ENCODE results near the gene IL17C.

IL17C gene

DNA sequence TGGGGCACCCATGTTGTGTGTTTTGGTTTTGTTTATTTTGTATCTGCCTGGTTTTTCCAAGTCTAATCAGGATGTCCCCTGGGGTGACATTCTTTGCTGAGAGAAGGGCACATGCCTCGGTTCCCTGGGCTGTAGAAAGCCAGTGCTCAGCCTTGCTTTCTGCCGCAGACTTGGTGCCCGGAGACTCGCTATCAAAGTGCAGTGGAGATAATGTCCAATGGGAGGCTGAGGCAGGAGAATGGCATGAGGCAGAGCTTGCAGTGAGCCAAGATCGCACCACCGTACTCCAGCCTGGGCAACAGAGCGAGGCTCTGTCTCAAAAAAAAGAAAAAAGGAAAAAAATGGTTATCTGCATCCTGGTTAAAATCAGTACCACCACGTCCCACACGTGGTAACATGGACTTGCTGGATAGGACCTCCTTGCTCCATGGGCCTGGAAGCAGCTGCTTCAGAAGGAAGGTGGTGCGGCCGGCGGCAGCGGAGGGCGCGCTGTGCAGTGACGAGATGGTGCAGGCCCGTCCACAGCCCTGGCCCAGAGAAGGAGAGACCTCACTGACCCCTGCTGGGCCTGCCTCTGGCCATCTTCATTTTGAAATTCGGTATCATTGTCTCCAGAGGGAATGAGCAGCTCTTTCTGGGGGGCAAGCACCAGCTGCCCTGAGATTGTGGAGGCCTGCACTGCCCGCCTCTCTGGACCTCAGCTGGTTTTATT, 19.3 kb upstream of the IL17C start:
- Histone ChIP-seq H3K79me2 (ENCODE audit: insufficient read depth, low read length) (0 out of 2 replicates have a peak, but pooled peaks cover 7% of the 10 kb centered on the region), H3K36me3 (ENCODE audit: low read length) (no peaks in the 10 kb centered on the region), H3K27ac (ENCODE audit: low read depth, low read length) (no peak overlapping the region), H3K9me2 (replicated peaks; ENCODE audit: insufficient read depth, low read length) (no peaks in the 10 kb centered on the region), H3K4me2 (ENCODE audit: low read depth, low read length, poor library complexity, severe bottlenecking) (no peak overlapping the region), H2AFZ (ENCODE audit: low read depth, low read length, severe bottlenecking) (no peak overlapping the region), H3F3A (ENCODE audit: insufficient read depth) (no peaks in the 10 kb centered on the region), H3K9me3 (ENCODE audit: insufficient read depth, low read length) (no peaks in the 10 kb centered on the region), H3K27me3 (ENCODE audit: low read length) (no peaks in the 10 kb centered on the region), H4K20me1 (ENCODE audit: low read depth, low read length) (peaks cover 3% of the 10 kb centered on the region; the same call in 1 of the 2 replicates), H3K9ac (ENCODE audit: low read length) (no peak overlapping the region), H3K4me3 (ENCODE audit: insufficient read depth, low read length, poor library complexity, severe bottlenecking) (no peak overlapping the region)
- TF ChIP-seq CTCF (IDR thresholded peaks at IDR 0.05; ENCODE audit: insufficient read depth, low read length, poor library complexity, severe bottlenecking) (no peak), EZH2phosphoT487 (conservative IDR thresholded peaks at IDR 0.05; ENCODE audit: low read length) (no peak)

- no peak overlapping the region for H3K9ac ChIP-seq (ENCODE audit: low read length)
- H3K4me2 ChIP-seq (ENCODE audit: low read depth, low read length, poor library complexity, severe bottlenecking) = no peak overlapping the region
- no peak for TF ChIP-seq EZH2phosphoT487 (conservative IDR thresholded peaks at IDR 0.05; ENCODE audit: low read length)
- no peaks in the 10 kb centered on the region for H3K27me3 ChIP-seq (ENCODE audit: low read length)
- no peaks in the 10 kb centered on the region for H3F3A ChIP-seq (ENCODE audit: insufficient read depth)
- no peaks in the 10 kb centered on the region for H3K9me3 ChIP-seq (ENCODE audit: insufficient read depth, low read length)
- H3K79me2 ChIP-seq (ENCODE audit: insufficient read depth, low read length) = 0 out of 2 replicates have a peak, but pooled peaks cover 6% of the 10 kb centered on the region
- no peak overlapping the region for H3K4me3 ChIP-seq (ENCODE audit: insufficient read depth, low read length, poor library complexity, severe bottlenecking)
- no peaks in the 10 kb centered on the region for H3K9me2 ChIP-seq (replicated peaks; ENCODE audit: insufficient read depth, low read length)
- H4K20me1 ChIP-seq (ENCODE audit: low read depth, low read length) = peaks cover 3% of the 10 kb centered on the region; the same call in 1 of the 2 replicates
- no peak overlapping the region for H3K27ac ChIP-seq (ENCODE audit: low read depth, low read length)
- no peak overlapping the region for H2AFZ ChIP-seq (ENCODE audit: low read depth, low read length, severe bottlenecking)
- H3K36me3 ChIP-seq (ENCODE audit: low read length) = no peaks in the 10 kb centered on the region
Measured at GRCh38 chr16:88619859-88620815, 18.2 kb upstream of the IL17C start.

GRCh38 chr16:88622125-88622524, 16.2 kb upstream of the IL17C start:
- no peaks in the 10 kb centered on the region for H4K20me1 ChIP-seq (ENCODE audit: low read depth, low read length)
- H3K36me3 ChIP-seq (ENCODE audit: low read length) = no peaks in the 10 kb centered on the region
- H3K4me3 ChIP-seq (ENCODE audit: insufficient read depth, low read length, poor library complexity, severe bottlenecking) = no peak overlapping the region

More at GRCh38 chr16:88622125-88622524, 16.2 kb upstream of the IL17C start:
- no peak overlapping the region for H3K4me2 ChIP-seq (ENCODE audit: low read depth, low read length, poor library complexity, severe bottlenecking)
- no peaks in the 10 kb centered on the region for H3K9me3 ChIP-seq (ENCODE audit: insufficient read depth, low read length)
- no peak overlapping the region for H3K9ac ChIP-seq (ENCODE audit: low read length)
- H3F3A ChIP-seq (ENCODE audit: insufficient read depth) = no peaks in the 10 kb centered on the region
- no peaks in the 10 kb centered on the region for H3K79me2 ChIP-seq (ENCODE audit: insufficient read depth, low read length)
- TF ChIP-seq EZH2phosphoT487 (conservative IDR thresholded peaks at IDR 0.05; ENCODE audit: low read length) (no peak), CTCF (IDR thresholded peaks at IDR 0.05; ENCODE audit: insufficient read depth, low read length, poor library complexity, severe bottlenecking) (no peak)
- no peaks in the 10 kb centered on the region for H3K27me3 ChIP-seq (ENCODE audit: low read length)
- no peak overlapping the region for H2AFZ ChIP-seq (ENCODE audit: low read depth, low read length, severe bottlenecking)
- no peak overlapping the region for H3K27ac ChIP-seq (ENCODE audit: low read depth, low read length)
- no peaks in the 10 kb centered on the region for H3K9me2 ChIP-seq (replicated peaks; ENCODE audit: insufficient read depth, low read length)

All from SU-DHL-6 (cell line).